Measurements from ENCODE around the gene RABL2A.
"Not testable (repeated sequence)": the region's sequence is repeated elsewhere in the genome, so short reads cannot be mapped to it uniquely, and the experiment has no call there.

RABL2A gene

GRCh38 chr2:113606036-113606435 lies 21.0 kb upstream of the RABL2A start:
- DNase-seq: not testable (repeated sequence)

DNA sequence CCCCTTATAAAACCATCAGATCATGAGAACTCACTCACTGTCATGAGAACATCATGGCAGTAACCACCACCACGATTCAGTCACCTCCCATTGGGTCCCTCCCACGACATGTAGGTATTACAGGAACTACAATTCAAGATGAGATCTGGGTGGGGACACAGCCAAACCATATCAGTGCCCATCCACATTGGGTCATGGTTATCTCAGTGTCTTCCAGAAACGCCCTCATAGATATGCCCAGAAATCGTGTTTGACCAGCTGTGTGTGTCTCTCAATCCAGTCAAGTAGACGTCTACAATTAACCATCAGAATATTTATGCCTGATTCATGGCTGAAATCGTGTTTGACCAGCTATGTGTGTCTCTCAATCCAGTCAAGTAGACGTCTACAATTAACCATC lies 17.2 kb upstream of the RABL2A start:
- DNase-seq: not testable (repeated sequence)

GRCh38 chr2:113621002-113621401 lies 6.1 kb upstream of the RABL2A start:
- not testable (repeated sequence) for DNase-seq

DNA sequence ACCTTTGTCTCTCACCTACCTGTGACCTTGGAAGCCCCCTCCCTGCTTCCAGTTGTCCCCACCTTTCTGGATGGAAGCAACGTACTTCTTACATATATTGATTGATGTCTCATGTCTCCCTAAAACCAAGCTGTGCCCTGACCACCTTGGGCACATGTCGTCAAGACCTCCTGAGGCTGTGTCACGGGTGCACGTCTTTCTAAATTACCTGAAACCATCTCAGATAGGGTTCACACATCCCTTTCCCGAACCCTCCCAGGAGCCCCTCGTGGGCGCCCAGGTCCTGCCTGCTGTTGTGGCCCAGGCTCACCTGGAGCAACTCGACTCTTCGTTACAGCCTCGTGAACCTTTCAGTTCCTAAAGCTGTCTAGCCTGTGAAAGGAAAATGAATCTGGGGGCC lies 1.2 kb upstream of the RABL2A start:
- DNase-seq: not testable (repeated sequence)

DNA sequence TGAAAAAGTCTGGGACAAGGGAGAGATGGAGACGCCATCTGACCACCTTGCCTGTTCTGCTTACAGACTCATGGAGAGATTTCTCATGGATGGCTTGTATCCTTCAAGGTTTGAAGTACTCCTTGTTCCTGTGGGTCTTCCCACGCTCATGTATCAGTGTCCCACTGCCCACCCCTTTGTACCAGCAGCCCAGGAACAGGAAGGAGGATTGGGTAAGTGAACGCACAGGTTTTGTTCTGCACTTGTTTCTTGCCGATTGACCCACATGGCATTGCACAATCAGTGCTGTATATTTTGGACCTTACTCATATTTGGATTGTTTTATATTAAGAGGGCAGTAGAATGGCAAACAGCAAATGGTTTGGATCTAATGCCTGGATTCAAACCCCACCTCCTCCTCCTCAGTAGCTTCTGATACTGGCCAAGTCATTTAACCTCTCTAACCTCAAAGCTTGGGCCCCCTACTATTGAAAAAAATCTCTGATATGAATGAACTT lies 5.8 kb downstream of the RABL2A start:
- not testable (repeated sequence) for DNase-seq

DNA sequence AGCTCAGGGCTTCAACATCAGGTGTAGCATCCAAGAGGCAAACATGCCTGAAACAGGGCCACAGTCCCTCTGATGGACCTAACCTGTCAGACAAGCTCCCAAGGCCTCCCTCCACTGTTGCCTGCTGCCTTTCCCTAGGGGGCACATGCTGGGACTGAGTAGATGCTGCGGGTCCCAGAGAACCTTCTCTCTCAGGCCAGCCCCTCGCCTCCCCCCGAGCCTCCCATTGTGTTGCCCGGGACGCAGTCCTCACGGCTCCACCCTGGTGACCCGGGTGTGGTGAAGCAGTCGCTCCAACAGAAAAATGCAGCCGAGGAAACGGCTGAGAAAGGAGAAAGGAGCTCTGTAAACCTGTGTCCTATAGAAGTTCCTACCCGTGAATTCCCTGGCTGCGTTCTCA lies 8.3 kb downstream of the RABL2A start:
- not testable (repeated sequence) for DNase-seq

GRCh38 chr2:113636226-113636625 lies 9.2 kb downstream of the RABL2A start:
- DNase-seq: not testable (repeated sequence)

GRCh38 chr2:113638084-113638483 lies 11.0 kb downstream of the RABL2A start:
- not testable (repeated sequence) for DNase-seq

- not testable (repeated sequence) for DNase-seq
Observed at GRCh38 chr2:113646217-113646616, 19.2 kb downstream of the RABL2A start.

DNA sequence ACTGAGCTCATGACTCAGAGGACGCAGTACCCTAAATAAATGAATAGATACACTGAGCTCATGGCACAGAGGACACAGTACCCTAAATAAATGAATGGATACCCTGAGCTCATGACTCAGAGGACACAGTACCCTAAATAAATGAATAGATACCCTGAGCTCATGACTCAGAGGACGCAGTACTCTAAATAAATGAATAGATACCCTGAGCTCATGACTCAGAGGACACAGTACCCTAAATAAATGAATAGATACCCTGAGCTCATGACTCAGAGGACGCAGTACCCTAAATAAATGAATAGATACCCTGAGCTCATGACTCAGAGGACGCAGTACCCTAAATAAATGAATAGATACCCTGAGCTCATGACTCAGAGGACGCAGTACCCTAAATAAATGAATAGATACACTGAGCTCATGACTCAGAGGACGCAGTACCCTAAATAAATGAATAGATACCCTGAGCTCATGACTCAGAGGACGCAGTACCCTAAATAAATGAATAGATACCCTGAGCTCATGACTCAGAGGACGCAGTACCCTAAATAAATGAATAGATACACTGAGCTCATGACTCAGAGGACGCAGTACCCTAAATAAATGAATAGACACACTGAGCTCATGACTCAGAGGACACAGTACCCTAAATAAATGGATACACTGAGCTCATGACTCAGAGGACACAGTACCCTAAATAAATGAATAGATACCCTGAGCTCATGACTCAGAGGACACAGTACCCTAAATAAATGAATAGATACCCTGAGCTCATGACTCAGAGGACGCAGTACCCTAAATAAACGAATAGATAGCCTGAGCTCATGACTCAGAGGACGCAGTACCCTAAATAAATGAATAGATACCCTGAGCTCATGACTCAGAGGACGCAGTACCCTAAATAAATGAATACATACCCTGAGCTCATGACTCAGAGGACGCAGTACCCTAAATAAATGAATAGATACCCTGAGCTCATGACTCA lies 24.1 kb downstream of the RABL2A start:
- not testable (repeated sequence) for DNase-seq

DNA sequence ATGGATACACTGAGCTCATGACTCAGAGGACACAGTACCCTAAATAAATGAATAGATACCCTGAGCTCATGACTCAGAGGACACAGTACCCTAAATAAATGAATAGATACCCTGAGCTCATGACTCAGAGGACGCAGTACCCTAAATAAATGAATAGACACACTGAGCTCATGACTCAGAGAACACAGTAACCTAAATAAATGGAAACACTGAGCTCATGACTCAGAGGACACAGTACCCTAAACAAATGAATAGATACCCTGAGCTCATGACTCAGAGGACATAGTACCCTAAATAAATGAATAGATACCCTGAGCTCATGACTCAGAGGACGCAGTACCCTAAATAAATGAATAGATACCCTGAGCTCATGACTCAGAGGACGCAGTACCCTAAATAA lies 25.5 kb downstream of the RABL2A start:
- DNase-seq: not testable (repeated sequence)

DNA sequence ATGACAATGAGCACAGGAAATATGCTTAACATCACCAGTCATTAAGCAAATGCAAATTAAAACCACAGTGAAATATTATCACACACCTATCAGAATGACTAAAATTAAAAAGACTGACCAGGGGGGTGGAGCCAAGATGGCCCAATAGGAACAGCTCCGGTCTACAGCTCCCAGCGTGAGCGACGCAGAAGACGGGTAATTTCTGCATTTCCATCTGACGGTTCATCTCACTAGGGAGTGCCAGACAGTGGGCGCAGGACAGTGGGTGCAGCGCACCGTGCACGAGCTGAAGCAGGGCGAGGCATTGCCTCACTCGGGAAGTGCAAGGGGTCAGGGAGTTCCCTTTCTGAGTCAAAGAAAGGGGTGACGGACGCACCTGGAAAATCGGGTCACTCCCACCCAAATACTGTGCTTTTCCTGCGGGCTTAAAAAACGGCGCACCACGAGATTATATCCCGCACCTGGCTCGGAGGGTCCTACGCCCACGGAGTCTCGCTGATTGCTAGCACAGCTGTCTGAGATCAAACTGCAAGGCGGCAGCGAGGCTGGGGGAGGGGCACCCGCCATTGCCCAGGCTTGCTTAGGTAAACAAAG lies 29.1 kb downstream of the RABL2A start:
- DNase-seq: not testable (repeated sequence)

- not testable (repeated sequence) for DNase-seq
Observed at GRCh38 chr2:113657735-113658134, 30.7 kb downstream of the RABL2A start.

GRCh38 chr2:113663285-113664060 lies 36.4 kb downstream of the RABL2A start:
- DNase-seq: not testable (repeated sequence)

DNA sequence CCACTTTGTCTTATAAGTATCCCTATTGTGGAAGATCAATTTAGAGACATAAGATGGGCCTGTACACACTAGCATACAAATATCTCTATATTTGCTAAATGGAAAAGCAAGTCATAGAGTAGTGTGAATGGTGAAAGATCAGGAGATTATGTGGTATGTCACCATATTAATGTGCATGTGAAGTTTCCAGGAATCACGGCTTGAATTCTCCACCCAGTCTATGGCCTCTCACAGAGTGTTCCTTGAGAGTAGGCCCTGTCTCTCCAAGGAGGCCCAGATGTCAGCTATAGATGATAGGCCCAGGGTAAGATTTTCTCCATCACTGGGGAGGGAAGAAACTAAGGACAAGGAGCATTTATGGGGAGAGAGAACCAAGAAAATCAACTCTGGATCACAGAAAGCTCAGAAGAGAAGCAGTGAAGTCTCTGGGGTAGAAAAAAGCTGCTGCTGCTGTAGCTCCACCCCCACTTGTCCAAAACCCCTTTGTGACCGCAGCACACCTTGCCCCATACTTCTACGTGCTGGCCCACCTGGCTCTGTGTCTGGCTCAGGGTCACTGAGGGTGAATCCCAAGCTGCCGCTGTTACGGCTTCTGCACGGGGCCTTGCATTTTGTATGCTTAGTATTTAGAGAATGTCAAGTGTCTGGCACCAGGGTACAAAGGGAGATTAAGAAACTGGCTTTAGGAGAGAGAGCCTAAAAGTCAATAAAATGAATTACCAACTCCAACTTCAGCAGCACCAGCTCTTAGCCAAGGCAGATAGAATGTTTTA lies 37.9 kb downstream of the RABL2A start:
- DNase-seq: not testable (repeated sequence)

GRCh38 chr2:113669013-113669412 lies 41.9 kb downstream of the RABL2A start:
- DNase-seq: not testable (repeated sequence)

DNA sequence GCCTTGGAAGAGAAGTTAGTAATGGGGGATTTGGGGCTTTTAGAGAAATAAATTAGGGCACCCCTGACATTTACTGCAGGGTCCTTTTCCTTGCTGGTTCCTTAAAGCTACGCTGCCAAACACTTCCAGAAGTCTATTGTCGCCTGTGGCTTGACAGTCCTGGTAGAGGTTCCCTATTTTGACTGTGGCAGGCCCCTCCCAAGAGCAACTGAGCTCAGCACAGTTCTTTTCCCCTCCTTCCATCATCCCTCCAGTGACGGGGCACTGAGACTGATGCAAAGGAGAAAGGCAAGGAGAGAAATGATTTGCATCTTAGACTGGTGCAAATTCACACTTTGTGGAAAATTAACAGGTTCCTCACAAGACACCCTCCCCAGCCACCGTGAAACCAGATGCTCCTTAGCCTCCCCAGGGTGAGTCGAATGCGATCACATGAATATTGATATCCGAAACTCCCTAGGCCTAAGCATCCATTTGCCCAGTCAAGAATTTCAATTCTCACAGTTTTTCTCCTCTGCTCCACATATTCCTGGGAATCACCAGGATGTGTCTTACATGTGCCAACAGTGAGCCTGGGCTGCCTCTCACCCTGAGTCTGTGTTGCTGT lies 45.4 kb downstream of the RABL2A start:
- DNase-seq: no peak

- DNase-seq: no peak
Observed at GRCh38 chr2:113675875-113676274, 48.8 kb downstream of the RABL2A start.

- DNase-seq: no peak
Observed at GRCh38 chr2:113676623-113677266, 49.7 kb downstream of the RABL2A start.

GRCh38 chr2:113677330-113677729 lies 50.3 kb downstream of the RABL2A start:
- no peak for DNase-seq
